Measurements from ENCODE around the gene CASP10.

Gene CASP10

GRCh38 chr2:201228271-201228911 lies 45.5 kb downstream of the CASP10 start:
- Mint-ChIP-seq H3K36me3 (ENCODE audit: low read depth) (no peaks in the 10 kb centered on the region), H3K4me3 (no peak overlapping the region), H3K27ac (no peak overlapping the region), H3K9me3 (no peaks in the 10 kb centered on the region), H3K4me1 (peaks cover 10% of the 10 kb centered on the region), H3K27me3 (ENCODE audit: low read depth) (peaks cover 8% of the 10 kb centered on the region)
- no peak for TF ChIP-seq CTCF (IDR thresholded peaks at IDR 0.05; ENCODE audit: unreplicated experiment in 3 of 3)

GRCh38 chr2:201228912-201229290 lies 46.0 kb downstream of the CASP10 start:
- TF ChIP-seq CTCF (IDR thresholded peaks at IDR 0.05; ENCODE audit: unreplicated experiment in 3 of 3), result no peak
- H3K36me3 Mint-ChIP-seq (ENCODE audit: low read depth), result no peaks in the 10 kb centered on the region
- no peak overlapping the region for H3K4me3 Mint-ChIP-seq
- H3K4me1 Mint-ChIP-seq, result peaks cover 10% of the 10 kb centered on the region
- H3K27ac Mint-ChIP-seq, result no peak overlapping the region
- H3K27me3 Mint-ChIP-seq (ENCODE audit: low read depth), result peaks cover 8% of the 10 kb centered on the region
- no peaks in the 10 kb centered on the region for H3K9me3 Mint-ChIP-seq

GRCh38 chr2:201231781-201232466 lies 49.0 kb downstream of the CASP10 start:
- H3K27me3 Mint-ChIP-seq (ENCODE audit: low read depth), result peaks cover 6% of the 10 kb centered on the region
- H3K36me3 Mint-ChIP-seq (ENCODE audit: low read depth), result no peaks in the 10 kb centered on the region
- no peaks in the 10 kb centered on the region for H3K9me3 Mint-ChIP-seq
- peak overlapping the region; percentile 78 to 88 (median 85) for H3K27ac Mint-ChIP-seq
- peak overlapping the region in 2 of 3 experiments; percentile 38 to 41 for H3K4me3 Mint-ChIP-seq
- H3K4me1 Mint-ChIP-seq, result peaks cover 18% of the 10 kb centered on the region
- peak; percentile 77 to 82 (median 79) for TF ChIP-seq CTCF (IDR thresholded peaks at IDR 0.05; ENCODE audit: unreplicated experiment in 3 of 3)

- Mint-ChIP-seq H3K27me3 (ENCODE audit: low read depth) (peaks cover 3% of the 10 kb centered on the region), H3K27ac (peak overlapping the region; percentile 78 to 88 (median 85)), H3K4me3 (peak overlapping the region in 1 of 3 experiments; percentile 38), H3K4me1 (peaks cover 18% of the 10 kb centered on the region), H3K36me3 (ENCODE audit: low read depth) (no peaks in the 10 kb centered on the region), H3K9me3 (no peaks in the 10 kb centered on the region)
- peak in 1 of 3 experiments; percentile 17 for TF ChIP-seq CTCF (IDR thresholded peaks at IDR 0.05; ENCODE audit: unreplicated experiment in 3 of 3)
Observed at GRCh38 chr2:201232467-201232815, 49.5 kb downstream of the CASP10 start.

- Mint-ChIP-seq H3K27me3 (ENCODE audit: low read depth) (peaks cover 3% of the 10 kb centered on the region), H3K4me1 (peaks cover 18% of the 10 kb centered on the region), H3K9me3 (peaks cover 3% of the 10 kb centered on the region), H3K36me3 (ENCODE audit: low read depth) (no peaks in the 10 kb centered on the region), H3K4me3 (no peak overlapping the region), H3K27ac (peak overlapping the region in 1 of 3 experiments; percentile 32)
- TF ChIP-seq CTCF (IDR thresholded peaks at IDR 0.05; ENCODE audit: unreplicated experiment in 3 of 3), result no peak
Observed at GRCh38 chr2:201233192-201233811, 50.4 kb downstream of the CASP10 start.

All from nephron (organoid).